IPS-11a (cell line): ENCODE data around the gene PPP1R37.

Experiments
- H3K4me3 ChIP-seq: one replicate; pipeline ENCODE4 v1.5.1; 2013; ENCODE audit warnings: low read depth, low read length, control low read depth

PPP1R37 gene

GRCh38 chr19:45150751-45151281 lies 57.8 kb downstream of the PPP1R37 start:
- no peak overlapping the region for H3K4me3 ChIP-seq

DNA sequence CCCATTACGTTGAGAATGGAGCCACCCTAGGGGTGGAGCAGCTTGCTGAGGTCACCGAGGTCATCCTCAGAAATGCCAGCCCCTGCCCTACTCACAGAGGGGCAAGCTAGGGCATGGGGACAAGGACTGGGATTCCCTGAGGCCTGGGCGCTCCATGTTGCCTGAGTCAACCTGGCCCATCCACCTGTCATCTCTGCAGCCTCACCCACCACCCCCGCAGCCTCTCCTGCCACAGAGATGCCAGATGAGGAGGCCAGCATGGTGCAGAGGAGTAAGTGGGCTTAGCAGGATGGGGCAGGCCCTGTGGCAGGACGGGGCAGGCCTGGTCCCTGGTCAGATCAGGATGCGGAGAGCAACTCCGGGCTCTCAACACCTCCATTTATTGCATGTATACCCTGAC lies 58.3 kb downstream of the PPP1R37 start:
- H3K4me3 ChIP-seq, result no peak overlapping the region

DNA sequence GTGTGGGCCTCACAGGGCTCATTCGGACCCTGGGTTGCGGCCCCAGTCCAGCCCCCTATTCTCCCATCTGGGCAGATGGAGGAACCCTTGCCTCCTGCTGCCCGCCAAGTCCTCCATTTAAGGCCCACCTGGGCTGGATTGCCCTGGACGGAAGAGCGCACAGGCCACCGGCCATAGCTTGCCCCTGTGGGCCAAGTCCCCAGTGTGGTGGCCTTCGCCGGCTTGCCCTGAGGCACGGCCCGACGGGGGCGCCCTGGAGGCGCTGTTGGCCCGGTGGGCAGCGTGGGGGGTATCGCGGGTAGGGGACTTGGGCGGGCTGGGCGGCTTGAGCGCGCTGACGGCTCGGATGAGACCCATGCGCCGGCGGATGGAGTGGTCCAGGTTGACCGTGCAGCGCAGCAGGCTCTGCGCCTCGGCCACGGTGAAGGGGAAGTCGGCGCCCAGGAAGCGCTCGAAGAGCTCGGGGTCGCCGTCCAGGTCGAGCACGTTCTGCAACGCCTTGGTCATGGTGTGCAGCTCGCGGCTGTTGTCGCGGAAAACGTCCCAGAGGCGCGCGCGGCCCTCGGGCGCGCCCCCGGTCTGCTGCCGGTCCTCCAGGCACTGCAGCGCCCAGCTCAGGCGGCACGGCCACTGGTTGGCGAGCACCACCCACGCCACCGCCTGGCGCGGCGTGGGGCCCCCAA lies 59.0 kb downstream of the PPP1R37 start:
- H3K4me3 ChIP-seq, result no peak overlapping the region

DNA sequence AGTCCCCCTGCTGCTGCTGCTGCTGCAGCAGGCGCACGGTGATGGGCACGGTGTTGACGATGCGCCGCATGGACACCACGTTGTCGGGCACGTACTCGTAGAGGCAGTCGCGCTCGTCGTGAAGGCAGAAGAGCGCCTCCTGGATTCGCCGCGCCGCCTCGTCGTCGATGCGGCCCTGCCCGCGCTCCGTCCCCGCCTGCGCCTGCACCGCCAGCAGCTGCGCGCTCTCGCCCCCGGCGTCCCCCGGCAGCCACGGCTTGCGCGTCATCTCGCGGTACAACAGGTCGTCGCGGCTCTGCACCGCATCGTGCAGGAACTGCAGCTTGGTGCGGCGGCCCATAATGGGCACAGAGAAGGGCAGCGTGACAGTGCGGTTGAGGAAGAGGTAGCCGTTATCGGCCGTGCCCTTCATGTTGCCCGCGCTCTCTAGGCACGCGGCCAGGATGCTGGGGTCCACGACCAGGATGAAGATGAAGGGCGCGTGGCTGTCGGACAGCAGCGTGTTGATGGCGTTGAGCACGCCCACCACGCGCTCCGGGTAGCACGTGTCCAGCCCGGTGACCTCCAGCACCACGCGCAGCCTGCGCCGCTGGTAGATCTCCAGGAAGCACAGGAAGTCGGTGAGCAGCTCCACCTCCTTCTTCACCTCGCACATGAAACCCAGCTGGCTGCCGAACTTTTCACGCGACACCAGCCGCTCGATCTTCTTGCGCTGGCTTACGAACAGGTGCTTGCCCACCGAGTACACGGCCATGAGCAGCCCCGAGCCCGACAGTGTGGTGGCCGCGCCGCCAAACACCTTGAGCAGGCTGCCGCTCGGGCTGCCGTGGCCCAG lies 59.7 kb downstream of the PPP1R37 start:
- no peak overlapping the region for H3K4me3 ChIP-seq

GRCh38 chr19:45153339-45154063 lies 60.5 kb downstream of the PPP1R37 start:
- H3K4me3 ChIP-seq, result peak overlapping the region; percentile 4

DNA sequence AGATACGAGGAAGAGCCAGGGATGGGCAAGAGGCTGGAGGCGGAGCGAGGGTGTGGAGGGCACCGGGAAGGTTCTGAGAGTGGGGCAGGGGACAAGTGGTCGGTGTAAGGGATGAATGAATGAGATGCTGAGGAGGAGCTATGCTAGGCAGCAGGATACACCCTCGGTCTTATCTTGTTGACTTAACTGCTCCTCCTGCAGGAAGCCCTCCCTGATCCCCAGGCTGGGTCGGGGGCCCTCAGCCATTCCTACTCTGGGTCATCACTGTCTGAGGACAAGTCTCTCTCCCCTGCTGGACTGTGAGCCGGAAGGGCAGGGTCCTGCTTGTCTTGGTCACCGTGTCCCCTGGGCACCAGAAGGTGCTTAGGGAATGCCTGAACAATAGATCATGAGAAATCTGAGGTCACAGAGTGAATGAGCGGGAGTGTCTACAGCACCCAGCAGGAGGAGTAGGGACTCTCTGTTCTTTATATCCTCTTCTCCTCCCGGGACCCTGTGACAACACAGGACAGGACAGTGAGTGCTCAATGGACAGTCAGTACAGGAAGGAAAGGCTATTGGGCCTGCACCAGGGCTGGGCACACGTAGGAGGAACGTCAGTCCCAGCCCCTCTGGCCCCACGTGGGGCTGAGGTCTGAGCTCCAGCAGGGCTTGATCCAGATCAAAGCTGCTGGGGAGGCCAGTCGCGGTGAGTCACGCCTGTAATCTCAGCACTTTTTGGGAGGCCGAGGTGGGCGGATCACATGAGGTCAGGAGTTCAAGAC lies 61.3 kb downstream of the PPP1R37 start:
- H3K4me3 ChIP-seq, result peak overlapping the region; percentile 4

- H3K4me3 ChIP-seq, result no peak overlapping the region
Measured at GRCh38 chr19:45156011-45156630, 63.1 kb downstream of the PPP1R37 start.

DNA sequence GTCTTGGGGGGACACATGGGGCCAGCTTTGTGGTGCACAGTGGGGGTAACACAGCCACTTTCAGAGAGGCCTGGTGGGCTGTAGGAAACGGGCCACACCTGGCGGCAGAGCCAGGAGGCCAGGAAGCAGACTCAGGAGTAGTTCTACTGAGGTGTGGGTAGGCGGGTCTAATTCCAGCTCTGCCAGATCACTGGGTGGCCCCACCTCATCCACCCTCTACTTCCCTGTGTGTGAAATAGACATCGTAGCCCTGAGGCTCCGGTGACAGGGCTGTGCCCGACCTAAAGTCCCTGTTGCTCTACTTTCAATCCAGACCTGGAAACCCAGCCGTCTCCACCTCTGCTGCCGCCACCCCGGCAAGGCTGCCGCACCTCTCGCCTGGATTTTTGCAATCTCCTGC lies 63.8 kb downstream of the PPP1R37 start:
- no peak overlapping the region for H3K4me3 ChIP-seq

DNA sequence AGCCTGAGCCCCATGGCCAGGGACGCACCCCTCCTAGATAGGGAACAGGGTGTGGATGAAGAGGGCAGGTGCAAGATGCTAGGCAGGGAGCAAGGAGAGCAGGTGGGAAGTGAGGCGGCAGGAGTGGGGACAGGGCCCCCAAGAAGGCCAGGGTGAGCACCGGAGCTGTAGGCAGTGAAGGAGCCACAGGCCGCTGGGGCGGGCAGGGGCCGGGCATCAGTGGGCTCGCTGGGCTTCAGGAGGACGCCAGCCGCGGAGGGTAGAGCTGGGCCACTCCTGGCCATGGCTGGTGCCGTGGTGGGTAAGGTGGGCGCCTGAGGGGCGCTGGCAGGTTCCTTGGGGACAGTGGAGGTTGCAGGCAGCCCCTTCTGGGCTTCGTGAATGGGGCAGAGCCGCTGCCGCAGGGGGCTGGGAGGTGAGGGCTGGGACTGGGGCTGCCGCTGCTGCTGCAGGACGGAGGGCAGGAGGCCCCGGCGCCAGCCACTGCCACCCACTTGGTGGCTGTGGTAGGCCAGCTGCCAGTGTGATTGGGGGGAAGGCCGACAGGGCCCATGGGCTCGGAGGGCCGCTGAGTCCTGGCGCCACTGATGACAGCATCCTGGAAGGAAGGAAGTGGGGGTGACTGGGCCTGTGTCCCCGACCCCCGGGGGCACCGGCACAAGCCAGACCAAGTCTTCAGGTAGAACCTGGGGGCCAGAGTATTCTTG lies 65.7 kb downstream of the PPP1R37 start:
- H3K4me3 ChIP-seq, result no peak overlapping the region

DNA sequence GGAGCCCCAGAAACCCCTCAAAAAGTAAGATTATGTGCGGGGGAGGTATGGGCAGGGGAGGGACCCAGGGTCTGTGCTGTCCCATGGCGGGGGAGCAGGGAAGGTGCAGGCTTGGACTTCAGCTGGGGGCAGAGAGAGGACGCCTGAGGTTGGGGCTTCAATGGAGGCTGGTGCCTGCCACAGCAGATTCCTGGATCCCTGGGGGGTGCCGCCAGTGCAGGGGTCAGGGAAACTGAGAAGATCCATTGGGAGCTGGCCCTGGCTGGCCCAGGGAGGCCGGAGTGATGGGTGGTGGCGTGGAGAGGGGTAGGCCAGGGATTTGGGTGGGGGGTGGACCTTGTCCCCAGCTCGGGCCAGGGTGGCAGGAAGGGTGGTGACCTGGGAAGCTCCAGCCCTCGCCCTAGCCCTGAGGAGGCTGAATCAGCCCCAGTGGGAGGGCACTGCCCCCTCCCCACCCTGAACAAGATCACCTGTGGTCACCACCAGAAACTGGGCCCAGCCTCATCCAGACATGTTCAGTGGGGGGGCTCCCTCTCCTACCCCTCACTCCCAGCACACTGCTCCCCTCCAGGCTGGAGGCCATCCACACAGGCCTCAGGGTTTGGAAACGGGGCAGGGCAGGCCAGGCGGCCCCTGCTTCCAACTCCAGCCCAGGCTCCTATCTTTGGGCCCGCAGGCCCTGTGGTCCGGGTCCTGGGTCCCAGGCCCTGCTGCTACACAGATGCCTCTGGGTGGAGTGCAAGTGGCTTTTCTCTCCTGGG lies 66.4 kb downstream of the PPP1R37 start:
- no peak overlapping the region for H3K4me3 ChIP-seq

GRCh38 chr19:45159971-45160324 lies 67.0 kb downstream of the PPP1R37 start:
- no peak overlapping the region for H3K4me3 ChIP-seq

- no peak within 1 kb of the TSS for H3K4me3 ChIP-seq
Measured at GRCh38 chr19:45160870-45161737, 68.1 kb downstream of the PPP1R37 start, which contains the start of gene NKPD1. NKPD1 (minus strand) TSS chr19:45160982; CDS start chr19:45160150, 832 bp downstream.

- H3K4me3 ChIP-seq, result no peak overlapping the region
Measured at GRCh38 chr19:45161738-45162607, 69.0 kb downstream of the PPP1R37 start.

GRCh38 chr19:45162608-45163143 lies 69.7 kb downstream of the PPP1R37 start:
- no peak overlapping the region for H3K4me3 ChIP-seq

- H3K4me3 ChIP-seq, result no peak overlapping the region
Measured at GRCh38 chr19:45163156-45163555, 70.2 kb downstream of the PPP1R37 start.

DNA sequence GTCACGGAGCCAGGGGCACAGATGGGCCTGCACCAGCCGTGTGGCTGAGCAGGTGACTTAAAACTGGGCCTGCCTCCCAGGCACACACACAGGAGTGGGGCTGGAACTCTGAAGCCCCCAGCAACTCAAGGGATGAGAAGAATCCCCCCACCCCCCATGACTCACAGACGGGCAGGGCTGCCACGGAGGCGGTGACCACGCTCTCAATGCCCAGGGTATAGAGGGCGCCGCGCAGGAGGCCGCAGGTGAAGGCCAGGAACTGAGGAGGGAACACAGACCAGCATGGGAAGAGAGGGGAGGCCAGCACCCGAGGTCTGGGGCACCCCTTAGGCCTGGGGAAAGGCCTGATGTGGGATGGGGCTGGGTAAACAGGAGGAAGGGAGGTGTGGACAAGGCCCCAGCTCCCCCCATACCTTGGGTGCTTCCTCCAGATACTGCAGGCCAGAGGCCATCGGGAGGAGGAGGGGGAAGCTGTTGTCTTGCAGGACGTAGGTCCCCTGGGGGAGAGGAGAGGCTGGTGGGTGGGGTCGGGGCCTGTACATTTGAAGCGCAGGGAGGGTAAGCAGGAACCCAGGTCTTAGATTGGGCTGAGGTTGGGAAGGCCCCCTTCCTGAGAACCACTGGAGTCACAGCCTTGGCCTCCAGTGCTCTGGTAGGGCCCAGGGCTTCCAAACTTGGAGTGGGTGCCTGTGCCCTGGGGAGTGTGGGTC lies 70.9 kb downstream of the PPP1R37 start:
- no peak overlapping the region for H3K4me3 ChIP-seq
